Esophagus mucosa (tissue), 1 donor: Measurements from ENCODE around the gene PTPRN2. TPM values are rescaled to one million over a fixed set of nuclear protein-coding genes. Genes with fewer than 3 reads are reported as not detected.
A peak's percentile ranks its signal among the peaks of the same experiment; 100 is the strongest.
"Not testable (repeated sequence)": the region's sequence is repeated elsewhere in the genome, so short reads cannot be mapped to it uniquely, and the experiment has no call there.

Experiments
- ATAC-seq: fragments of 200-7000 bp; cut with Tn5 transposase; one replicate; pipeline ENCODE4 v1.9.1; 2020
- total RNA-seq: library from RNA; stranded (reverse); gene quantifications from one replicate; pipeline ENCODE4 v1.2.4, GENCODE V29; 2023
- donor health status: DM: yes; HTN: yes; CAD: no.

Gene PTPRN2
- total RNA-seq, 1 donor from 2014 or later, result 0.44 TPM

DNA sequence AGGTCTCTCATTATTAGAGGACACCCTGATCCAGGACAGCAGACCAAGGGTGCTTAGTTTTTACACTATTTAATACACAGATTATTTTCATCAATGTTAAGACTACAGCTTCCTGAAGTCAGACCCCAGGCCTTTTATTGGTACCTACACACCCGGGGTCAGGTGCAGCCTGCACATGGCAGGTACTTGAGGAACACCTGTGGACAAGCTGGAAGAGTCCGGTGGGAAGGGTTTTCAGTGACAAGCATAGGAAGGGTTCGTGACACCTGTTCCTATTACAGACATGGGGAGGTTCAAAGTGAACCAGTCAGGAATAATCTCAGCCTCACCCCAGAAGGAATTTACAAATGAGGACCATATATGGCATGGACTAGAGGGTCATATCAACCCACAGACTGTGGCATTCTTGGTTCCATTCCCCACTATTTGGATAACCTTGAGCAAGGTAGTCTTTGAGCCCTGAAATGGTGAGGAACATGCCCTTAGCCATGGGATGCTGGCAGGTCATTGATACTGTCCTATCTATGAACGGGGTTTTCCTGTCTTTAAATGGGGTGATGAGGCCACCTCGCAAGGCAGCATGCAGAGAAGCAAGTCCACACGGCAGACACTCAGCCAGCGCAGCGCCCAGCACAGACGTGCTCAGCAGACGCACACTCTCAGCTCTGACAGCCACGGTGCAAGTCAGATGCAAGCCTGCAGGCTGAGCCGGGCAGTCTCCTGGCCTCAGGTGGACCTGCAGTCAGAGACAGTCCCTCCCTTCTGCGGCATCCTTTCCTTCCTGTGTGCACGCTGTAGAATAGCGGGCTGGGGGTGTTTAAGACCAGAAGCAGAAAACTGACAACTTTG is 624.9 kb downstream of the PTPRN2 start:
- ATAC-seq, result no peak

- no peak for ATAC-seq
Measured at GRCh38 chr7:157961731-157962457, 625.7 kb downstream of the PTPRN2 start.

GRCh38 chr7:157955348-157955999 is 632.1 kb downstream of the PTPRN2 start:
- no peak for ATAC-seq

GRCh38 chr7:157954901-157955300 is 632.7 kb downstream of the PTPRN2 start:
- ATAC-seq, result no peak

DNA sequence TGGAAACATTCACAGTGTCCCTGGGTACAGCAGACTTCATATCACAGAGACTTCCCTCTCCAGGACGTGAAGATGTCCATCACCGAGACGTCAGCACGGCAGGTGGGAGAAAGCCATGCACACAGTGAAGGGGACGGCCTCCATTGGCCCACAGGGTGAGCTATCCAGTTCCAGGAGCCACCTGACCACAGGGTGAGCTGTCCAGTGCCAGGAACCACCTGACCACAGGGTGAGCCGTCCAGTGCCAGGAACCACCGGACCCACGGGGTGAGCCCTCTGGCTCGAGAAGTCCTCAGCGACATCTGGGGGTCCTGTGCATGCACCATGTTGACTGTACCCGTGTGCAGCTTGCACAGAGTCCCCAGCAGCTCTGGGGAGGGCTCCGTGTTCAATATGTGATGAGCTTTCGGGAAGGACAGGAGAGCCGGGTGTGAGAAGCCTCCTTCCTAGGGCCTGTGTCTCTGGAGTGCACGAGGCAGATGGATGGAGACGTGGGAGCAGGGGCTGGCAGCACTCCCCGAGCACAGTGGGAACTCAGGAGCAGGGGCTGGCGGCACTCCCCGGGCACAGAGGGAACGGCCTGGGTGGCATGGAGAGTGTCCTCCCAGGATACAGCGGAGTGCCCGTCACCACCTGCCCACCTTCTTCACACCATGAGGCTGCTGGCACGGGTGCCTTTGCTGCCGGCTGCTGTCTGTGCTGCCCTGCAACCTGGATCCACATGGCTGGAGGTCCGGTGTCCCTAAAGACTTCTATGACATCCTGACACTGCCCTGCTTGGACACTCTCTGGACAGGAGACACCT is 634.6 kb downstream of the PTPRN2 start:
- no peak for ATAC-seq

GRCh38 chr7:157952050-157952667 is 635.5 kb downstream of the PTPRN2 start:
- no peak for ATAC-seq

DNA sequence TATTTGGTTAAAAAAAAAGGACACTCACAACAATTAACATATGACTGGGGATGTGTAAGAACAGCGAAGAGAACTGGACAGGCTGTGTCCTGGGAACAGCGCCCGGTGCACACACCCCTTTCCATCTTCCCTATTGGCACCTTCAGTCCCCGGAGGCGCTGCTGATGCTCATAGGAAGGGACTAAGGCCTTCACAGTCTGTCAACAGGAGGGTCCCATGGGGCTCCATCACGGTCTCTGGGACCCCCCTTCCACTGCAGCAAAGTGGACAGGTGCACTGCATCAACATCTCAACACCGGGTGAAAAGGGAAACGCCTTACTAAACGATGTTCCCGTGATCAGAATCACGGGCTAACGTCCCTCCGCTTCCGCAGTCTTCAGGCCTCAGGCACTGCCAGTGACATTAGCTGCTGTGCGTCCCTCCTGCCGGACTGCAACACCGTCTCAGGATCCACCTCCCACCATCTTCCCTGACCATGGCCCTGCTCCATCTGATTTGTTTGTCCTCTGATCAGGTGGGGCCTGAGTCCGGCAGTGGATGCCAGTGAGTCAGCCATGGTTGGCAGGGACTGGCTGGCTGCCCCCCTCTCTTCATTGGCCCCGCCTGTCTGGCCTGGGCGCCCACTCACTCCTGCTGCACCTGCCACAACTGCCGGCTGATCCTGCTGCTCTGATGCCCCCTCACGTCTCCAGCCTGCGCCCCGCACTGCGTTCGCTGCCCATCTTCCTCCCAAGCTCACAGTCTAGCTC is 636.1 kb downstream of the PTPRN2 start:
- ATAC-seq, result no peak

GRCh38 chr7:157949711-157950110 is 637.9 kb downstream of the PTPRN2 start:
- ATAC-seq, result peak; percentile 90

DNA sequence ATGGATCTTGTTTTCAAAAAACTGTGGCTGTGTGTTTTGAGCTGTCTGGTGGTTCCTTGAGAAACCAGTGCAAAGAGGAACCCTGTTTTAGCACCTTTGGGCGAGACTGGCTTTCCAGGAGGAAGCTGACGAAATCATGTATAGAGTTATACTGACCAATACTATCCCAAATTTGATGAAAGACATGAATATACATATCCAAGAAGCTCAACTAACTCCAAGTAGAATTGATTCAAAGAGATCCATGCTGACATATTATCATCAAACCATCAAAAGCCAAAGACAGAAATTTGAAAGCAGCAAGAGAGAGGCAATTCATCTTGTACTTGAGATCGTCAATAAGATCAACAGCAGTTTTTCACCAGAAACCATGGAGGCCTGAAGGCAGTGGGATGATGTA is 640.1 kb downstream of the PTPRN2 start:
- ATAC-seq, result no peak

DNA sequence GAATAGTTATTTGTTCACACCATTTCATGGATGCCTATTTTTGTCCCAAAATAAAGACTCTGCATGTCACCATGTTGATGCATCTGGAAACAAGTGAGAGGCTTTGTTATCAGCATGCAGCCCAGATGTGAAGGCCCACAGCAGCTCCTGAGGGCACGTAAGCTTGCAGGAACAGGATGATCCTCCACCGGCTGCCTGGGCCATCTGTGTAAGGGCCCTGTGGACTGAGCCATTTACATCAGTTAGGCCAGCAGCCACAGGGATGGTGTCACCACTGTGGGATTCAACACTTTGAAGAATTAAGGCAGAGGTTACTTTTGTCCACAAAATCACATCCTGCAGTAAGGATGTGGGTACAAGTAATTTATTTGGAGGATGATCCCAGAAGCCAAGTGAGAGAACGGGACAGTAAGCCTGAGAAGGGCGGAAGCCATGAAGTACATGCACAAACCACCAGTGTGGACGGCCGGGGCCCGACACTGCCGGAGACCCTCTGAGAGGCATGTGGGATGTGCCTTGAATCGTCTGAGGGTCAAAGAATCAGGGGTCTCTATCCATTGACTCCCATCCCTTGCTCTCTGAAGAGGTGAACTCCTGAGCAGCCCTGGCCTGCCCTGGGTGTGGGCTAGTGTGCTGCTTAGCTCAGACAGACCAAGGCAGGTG is 641.1 kb downstream of the PTPRN2 start:
- ATAC-seq, result no peak

DNA sequence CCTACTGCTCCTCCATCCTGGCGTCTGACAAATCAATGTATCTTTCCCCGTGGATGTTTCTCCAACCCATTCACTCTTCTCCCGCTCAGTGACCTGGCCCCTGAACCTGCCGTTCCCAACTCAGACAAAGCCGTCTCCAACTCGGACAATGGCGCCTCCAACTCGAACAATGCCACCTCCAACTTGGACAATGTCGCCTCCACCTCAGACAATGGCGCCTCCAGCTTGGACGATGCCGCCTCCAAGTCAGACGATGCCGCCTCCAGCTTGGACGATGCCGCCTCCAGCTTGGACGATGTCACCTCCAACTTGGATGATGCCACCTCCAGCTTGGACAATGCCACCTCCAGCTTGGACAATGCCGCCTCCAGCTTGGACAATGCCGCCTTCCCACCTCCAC is 642.2 kb downstream of the PTPRN2 start:
- ATAC-seq, result no peak

- ATAC-seq, result no peak
Measured at GRCh38 chr7:157944734-157945291, 642.8 kb downstream of the PTPRN2 start.

- no peak for ATAC-seq
Measured at GRCh38 chr7:157944051-157944450, 643.6 kb downstream of the PTPRN2 start.

GRCh38 chr7:157943561-157943960 is 644.1 kb downstream of the PTPRN2 start:
- no peak for ATAC-seq

DNA sequence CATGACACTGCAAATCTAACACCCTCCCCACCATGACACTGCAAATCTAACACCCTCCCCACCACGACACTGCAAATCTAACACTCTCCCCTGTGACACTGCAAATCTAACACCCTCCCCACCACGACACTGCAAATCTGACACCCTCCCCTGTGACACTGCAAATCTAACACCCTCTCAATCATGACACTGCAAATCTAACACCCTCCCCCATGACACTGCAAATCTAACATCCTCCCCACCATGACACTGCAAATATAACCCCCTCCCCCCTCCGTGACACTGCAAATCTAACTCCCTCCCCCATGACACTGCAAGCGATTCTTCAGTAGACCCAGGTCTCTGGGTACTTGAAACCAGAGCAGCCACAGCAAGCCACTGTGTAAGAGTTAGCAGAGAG is 646.4 kb downstream of the PTPRN2 start:
- ATAC-seq, result no peak

DNA sequence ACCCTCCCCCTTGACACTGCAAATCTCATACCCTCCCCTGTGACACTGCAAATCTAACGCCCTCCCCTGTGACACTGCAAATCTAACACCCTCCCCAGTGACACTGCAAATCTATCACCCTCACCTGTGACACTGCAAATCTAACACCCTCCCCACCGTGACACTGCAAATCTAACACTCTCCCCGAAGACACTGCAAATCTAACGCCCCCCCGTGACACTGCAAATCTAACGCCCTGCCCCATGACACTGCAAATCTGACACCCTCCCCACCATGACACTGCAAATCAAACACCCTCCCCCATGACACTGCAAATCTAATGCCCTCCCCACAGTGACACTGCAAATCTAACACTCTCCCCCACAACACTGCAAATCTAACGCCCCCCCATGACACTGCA is 647.1 kb downstream of the PTPRN2 start:
- ATAC-seq, result no peak

DNA sequence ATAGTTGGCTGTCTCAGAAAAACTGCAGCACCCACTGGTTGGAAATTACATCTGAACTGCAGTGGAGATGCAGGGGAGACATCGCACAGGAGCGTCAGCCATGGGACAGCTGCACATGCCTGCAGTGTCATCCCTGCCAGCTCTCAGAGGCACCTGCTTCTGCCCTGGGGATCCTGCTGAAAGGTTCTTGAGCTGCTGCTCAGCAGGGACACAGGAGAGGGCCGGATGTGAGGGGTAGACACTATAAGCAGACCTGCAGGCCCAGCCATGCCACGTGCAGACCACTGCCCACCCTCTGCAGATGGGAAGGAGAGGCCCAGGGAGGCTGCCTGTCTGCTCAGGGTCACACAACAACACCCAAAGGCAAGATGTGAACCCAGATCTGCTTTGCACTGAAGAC is 649.4 kb downstream of the PTPRN2 start:
- no peak for ATAC-seq

DNA sequence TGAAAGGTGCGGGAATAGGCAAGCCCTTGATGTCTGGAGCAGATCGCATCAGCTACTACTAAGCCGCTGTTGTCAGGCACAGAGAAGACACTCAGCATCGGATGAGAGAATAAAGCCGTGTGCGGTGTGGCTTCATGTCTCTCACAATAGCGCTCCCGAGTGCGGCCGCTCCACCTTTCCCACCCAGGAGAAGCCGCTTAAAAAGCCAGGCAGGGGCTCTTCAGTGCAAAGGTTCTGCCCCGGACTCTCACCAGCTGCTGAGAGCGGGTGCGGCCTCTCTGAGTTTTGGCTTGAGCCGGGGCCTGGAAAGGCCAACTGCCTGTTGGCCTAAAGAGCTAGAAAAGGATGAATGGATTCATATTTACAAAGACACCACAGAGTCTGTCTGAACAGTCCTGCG is 650.2 kb downstream of the PTPRN2 start:
- ATAC-seq, result no peak

DNA sequence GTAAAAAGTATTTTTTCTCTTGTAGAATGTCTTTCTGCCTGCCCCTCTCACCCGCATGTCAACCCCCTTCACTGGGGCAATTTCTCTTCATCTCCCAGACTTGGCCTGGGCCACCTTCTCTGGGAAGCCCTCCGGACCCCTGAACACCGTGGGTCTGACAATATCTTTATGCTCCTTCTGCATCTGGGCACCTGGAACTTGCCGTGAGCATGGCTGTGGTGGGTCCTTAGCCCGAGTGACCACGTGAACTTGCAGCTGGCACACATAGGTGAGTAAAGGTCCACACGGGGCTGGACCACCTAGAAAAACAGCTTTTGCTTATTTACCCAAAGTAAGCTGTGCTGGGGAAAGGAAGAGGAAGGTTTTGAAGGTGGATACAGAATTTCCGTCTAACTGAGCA is 650.6 kb downstream of the PTPRN2 start:
- ATAC-seq, result no peak

DNA sequence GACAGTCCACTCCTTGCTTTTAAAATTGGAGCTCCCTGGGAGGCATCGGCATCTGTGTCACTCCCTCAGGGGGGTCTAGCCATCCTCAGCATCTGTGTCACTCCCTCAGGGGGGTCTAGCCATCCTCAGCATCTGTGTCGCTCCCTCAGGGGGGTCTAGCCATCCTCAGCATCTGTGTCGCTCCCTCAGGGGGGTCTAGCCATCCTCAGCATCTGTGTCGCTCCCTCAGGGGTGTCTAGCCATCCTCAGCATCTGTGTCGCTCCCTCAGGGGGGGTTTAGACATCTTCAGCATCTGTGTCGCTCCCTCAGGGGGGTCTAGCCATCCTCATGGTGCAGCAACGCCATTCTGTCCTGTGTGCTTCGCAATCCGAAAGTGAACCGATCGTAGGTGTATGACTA is 651.9 kb downstream of the PTPRN2 start:
- ATAC-seq, result not testable (repeated sequence)
